ENCODE measurements around the gene TLL2. TPM values are rescaled to one million over a fixed set of nuclear protein-coding genes. Genes with fewer than 3 reads are reported as not detected.

Gene TLL2
- total and polyA plus RNA-seq, 11 donors: 1.8 to 8.6 (median 4.6) TPM

DNA sequence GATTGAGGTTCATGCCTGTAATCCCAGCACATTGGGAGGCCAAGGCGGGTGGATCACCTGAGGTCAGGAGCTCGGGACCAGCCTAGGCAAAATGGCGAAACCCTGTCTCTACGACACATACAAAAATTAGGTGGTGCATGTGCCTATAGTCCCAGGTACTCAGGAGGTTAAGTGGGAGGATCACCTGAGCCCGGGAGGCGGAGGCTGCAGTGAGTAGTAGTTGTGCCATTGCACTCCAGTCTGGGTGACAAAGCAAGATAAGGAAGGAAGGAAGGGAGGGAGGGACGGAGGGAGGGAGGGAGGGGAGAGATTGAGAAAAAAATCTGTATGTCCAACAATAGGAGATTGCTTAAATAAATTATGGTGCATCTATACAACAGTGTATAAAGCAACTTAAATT, 13.2 kb downstream of the TLL2 start:
- H3K27me3 ChIP-seq: no peaks in the 10 kb centered on the region
- intact Hi-C loops (cut with DNase I): no loop called here
- H3K9me3 ChIP-seq: no peaks in the 10 kb centered on the region
- ATAC-seq: peak in 2 of 4 donors; percentile 35 to 38
- no peak overlapping the region for H3K4me3 ChIP-seq
- TF ChIP-seq, protein P1, sequence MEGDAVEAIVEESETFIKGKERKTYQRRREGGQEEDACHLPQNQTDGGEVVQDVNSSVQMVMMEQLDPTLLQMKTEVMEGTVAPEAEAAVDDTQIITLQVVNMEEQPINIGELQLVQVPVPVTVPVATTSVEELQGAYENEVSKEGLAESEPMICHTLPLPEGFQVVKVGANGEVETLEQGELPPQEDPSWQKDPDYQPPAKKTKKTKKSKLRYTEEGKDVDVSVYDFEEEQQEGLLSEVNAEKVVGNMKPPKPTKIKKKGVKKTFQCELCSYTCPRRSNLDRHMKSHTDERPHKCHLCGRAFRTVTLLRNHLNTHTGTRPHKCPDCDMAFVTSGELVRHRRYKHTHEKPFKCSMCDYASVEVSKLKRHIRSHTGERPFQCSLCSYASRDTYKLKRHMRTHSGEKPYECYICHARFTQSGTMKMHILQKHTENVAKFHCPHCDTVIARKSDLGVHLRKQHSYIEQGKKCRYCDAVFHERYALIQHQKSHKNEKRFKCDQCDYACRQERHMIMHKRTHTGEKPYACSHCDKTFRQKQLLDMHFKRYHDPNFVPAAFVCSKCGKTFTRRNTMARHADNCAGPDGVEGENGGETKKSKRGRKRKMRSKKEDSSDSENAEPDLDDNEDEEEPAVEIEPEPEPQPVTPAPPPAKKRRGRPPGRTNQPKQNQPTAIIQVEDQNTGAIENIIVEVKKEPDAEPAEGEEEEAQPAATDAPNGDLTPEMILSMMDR (IDR thresholded peaks at IDR 0.05): no peak
- no peak for TF ChIP-seq POLR2A (IDR thresholded peaks at IDR 0.05)
- no peak overlapping the region for H3K27ac ChIP-seq
- 60 to 64% (median 61%) methylated on average over 7 of the region's 7 CpGs for WGBS, 4 donors
- peaks cover 0 to 4% (median 0%) of the 10 kb centered on the region in 12 donors for H3K4me1 ChIP-seq
- H3K36me3 ChIP-seq: no peaks in the 10 kb centered on the region
- no peak for DNase-seq

DNA sequence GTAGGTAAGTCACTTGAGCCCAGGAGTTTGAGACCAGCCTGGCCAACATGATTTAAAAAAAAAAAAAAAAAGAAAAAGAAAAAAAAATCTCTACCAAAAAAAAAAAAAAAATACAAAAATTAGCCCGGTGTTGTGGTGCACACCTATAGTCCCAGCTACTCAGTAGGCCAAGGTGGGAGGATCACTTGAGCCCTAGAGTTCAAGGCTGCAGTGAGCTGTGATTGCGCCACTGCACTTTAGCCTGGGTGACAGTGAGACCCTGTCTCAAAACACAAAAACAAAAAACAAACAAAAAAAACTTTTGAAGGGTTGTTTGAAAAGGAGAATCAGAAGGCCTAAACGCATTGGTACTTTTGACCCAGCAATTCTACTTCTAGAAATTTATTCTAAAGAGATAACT, 13.7 kb downstream of the TLL2 start:
- intact Hi-C loops (cut with DNase I): no loop called here
- WGBS, 4 donors: 93 to 97% (median 94%) methylated on average over 3 of the region's 3 CpGs
- H3K9me3 ChIP-seq: no peaks in the 10 kb centered on the region

DNA sequence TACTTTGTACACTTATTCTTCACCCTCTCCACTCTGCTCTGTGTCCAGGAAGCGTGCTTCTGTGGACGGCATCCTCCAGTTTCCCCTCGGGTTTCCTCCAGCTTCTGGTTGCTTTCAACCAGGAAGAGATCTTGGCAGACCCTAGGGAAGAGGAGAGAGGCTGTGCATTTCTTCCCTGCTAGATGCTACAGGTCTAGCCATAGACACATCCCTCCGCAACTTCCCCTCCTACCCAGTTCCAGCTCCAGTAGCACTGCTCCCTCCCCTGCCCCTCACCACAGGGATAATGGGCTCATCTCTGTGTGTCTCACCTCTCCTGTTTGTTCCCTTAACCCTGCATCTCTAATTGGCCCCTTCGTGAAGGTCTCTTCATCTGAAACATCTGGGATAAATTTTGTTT, 16.3 kb downstream of the TLL2 start:
- Histone ChIP-seq H3K27me3 (no peaks in the 10 kb centered on the region), H3K36me3 (no peaks in the 10 kb centered on the region), H3K27ac (no peak overlapping the region), H3K4me3 (no peak overlapping the region), H3K9me3 (no peaks in the 10 kb centered on the region), H3K4me1 (no peaks in the 10 kb centered on the region)
- intact Hi-C loops (cut with DNase I): no loop called here
- no peak for ATAC-seq
- DNase-seq: no peak
- TF ChIP-seq, protein P1 (IDR thresholded peaks at IDR 0.05): no peak
- no peak for TF ChIP-seq POLR2A (IDR thresholded peaks at IDR 0.05)
- 55 to 73% (median 66%) methylated on average over 5 of the region's 5 CpGs for WGBS, 4 donors

More for the DNA sequence above, 13.7 kb downstream of the TLL2 start:
- H3K4me3 ChIP-seq: no peak overlapping the region
- no peak overlapping the region for H3K27ac ChIP-seq
- H3K4me1 ChIP-seq: no peaks in the 10 kb centered on the region
- ATAC-seq (no peak), DNase-seq (no peak)
- no peaks in the 10 kb centered on the region for H3K36me3 ChIP-seq
- TF ChIP-seq POLR2A (IDR thresholded peaks at IDR 0.05): no peak
- TF ChIP-seq, protein P1 (IDR thresholded peaks at IDR 0.05): no peak
- no peaks in the 10 kb centered on the region for H3K27me3 ChIP-seq

DNA sequence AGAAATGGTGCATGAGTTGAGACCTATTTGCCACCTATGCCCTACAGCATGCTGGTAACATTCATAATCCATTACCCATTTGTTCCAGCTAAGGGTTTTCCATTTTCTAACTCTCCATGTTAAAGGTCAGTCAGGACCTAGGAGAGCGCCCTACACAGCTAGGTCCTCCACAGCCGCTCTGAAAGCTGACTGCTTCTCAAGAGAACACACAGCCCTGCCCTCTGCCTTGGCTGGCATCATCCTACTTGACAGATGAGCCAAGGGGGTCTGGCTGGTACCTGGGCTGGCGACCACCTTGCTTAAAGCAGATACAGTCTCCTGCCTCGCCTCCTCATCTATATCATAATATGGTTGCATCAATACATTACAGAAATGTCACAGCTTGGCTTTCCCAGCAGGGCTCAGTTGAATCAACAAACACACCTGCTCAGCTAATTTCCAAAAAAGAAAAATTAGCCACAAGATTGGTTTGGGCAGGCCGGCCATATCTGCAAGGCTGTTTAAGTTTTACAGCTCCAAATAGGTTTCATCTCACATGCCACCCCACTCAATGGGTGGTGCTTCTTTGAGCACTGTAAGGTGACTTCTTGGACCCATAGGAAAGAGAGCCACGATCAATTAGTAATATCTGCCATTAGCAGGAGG, 17.3 kb downstream of the TLL2 start:
- intact Hi-C loops (cut with DNase I): no loop called here
- no peak overlapping the region for H3K27ac ChIP-seq
- no peak for TF ChIP-seq POLR2A (IDR thresholded peaks at IDR 0.05)
- TF ChIP-seq, protein P1 (IDR thresholded peaks at IDR 0.05): no peak
- no peaks in the 10 kb centered on the region for H3K9me3 ChIP-seq
- ATAC-seq (peak in 2 of 4 donors; percentile 53 to 59), DNase-seq (no peak)
- 65 to 77% (median 69%) methylated on average over 6 of the region's 6 CpGs for WGBS, 4 donors
- no peaks in the 10 kb centered on the region for H3K27me3 ChIP-seq
- no peaks in the 10 kb centered on the region for H3K4me1 ChIP-seq
- no peak overlapping the region for H3K4me3 ChIP-seq
- H3K36me3 ChIP-seq: no peaks in the 10 kb centered on the region
